Fibroblast of pulmonary artery (primary cell): ENCODE data around the gene SURF2.

Experiments
- DNase-seq: peaks from one replicate; pipeline ENCODE4 v3.0.0-alpha.2; 2010; ENCODE audit warnings: low read depth
- H3K4me3 ChIP-seq: replicated peaks from 2 replicates; pipeline ENCODE4 v1.5.1; 2011; ENCODE audit warnings: low read depth, mild to moderate bottlenecking, control low read depth, low read length, moderate library complexity
- CTCF ChIP-seq: IDR thresholded peaks from 2 replicates; pipeline ENCODE4 v1.5.1; 2011; ENCODE audit warnings: mild to moderate bottlenecking, control low read depth, low read length, inconsistent platforms; ENCODE audit errors: missing control alignments

The SURF2 gene

GRCh38 chr9:133339641-133340040, 16.7 kb upstream of the SURF2 start:
- no peak for DNase-seq
- H3K4me3 ChIP-seq: no peak overlapping the region
- no peak for TF ChIP-seq CTCF

- DNase-seq: no peak
- no peak overlapping the region for H3K4me3 ChIP-seq
- TF ChIP-seq CTCF: no peak
These were observed 16.1 kb upstream of the SURF2 start for GRCh38 chr9:133340256-133340655.

GRCh38 chr9:133340916-133341315, 15.4 kb upstream of the SURF2 start:
- no peak for TF ChIP-seq CTCF
- no peak overlapping the region for H3K4me3 ChIP-seq
- no peak for DNase-seq

GRCh38 chr9:133341369-133342068, 14.8 kb upstream of the SURF2 start:
- no peak for TF ChIP-seq CTCF
- no peak overlapping the region for H3K4me3 ChIP-seq
- DNase-seq: no peak

- DNase-seq: no peak
- TF ChIP-seq CTCF: peak; percentile 24
- no peak overlapping the region for H3K4me3 ChIP-seq
These were observed 14.3 kb upstream of the SURF2 start for GRCh38 chr9:133342069-133342406.

GRCh38 chr9:133342570-133342969, 13.8 kb upstream of the SURF2 start:
- DNase-seq: no peak
- H3K4me3 ChIP-seq: no peak overlapping the region
- peak; percentile 20 for TF ChIP-seq CTCF

GRCh38 chr9:133344071-133344470, 12.3 kb upstream of the SURF2 start:
- no peak for DNase-seq

More at GRCh38 chr9:133344071-133344470, 12.3 kb upstream of the SURF2 start:
- no peak for TF ChIP-seq CTCF
- no peak overlapping the region for H3K4me3 ChIP-seq
